Loucy (cell line): Measurements from ENCODE around the gene GPR39.

ENCODE experiments used
- EZH2phosphoT487 ChIP-seq: fragments of 200-600 bp; IDR thresholded peaks from 2 replicates; pipeline ENCODE4 v1.6.1; 2018; ENCODE audit warnings: antibody characterized with exemption, mild to moderate bottlenecking, moderate library complexity, borderline replicate concordance
- TF ChIP-seq, protein P1 (sequence below): fragments of 200-600 bp; sonication (generic); conservative IDR thresholded peaks from 2 replicates; pipeline ENCODE4 v1.5.1; 2014; ENCODE audit warnings: mild to moderate bottlenecking, antibody characterized with exemption, low read length

DNA sequence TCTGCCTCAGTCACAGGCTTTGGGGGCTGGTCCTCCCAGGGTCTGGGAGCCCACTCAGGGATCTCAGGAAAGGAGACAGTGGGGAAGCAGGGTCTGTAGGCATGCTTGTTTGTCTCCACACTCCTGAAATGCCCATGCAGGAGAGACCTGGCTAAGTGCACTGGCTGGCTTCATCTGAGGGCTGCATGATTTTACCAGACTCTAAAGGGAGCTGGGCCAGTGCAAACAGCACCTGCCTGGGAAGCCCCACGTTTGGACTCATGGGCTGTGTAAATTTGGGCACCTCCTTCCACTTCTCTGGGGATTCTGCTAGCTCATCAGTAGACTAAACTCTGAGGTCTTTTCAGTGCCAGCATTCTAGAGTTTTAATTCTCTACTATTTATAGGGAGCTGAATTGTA lies 219.7 kb downstream of the GPR39 start:
- TF ChIP-seq, protein P1, sequence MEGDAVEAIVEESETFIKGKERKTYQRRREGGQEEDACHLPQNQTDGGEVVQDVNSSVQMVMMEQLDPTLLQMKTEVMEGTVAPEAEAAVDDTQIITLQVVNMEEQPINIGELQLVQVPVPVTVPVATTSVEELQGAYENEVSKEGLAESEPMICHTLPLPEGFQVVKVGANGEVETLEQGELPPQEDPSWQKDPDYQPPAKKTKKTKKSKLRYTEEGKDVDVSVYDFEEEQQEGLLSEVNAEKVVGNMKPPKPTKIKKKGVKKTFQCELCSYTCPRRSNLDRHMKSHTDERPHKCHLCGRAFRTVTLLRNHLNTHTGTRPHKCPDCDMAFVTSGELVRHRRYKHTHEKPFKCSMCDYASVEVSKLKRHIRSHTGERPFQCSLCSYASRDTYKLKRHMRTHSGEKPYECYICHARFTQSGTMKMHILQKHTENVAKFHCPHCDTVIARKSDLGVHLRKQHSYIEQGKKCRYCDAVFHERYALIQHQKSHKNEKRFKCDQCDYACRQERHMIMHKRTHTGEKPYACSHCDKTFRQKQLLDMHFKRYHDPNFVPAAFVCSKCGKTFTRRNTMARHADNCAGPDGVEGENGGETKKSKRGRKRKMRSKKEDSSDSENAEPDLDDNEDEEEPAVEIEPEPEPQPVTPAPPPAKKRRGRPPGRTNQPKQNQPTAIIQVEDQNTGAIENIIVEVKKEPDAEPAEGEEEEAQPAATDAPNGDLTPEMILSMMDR: no peak
- no peak for TF ChIP-seq EZH2phosphoT487
